Suprapubic skin (tissue), 4 donors: ENCODE results near the gene OCIAD1. TPM values are rescaled to one million over a fixed set of nuclear protein-coding genes. Genes with fewer than 3 reads are reported as not detected.

Experiments
- DNase-seq, 2 donors: peaks; one replicate each; pipeline ENCODE4 v3.0.0-alpha.2; 2019; ENCODE audit warnings: low spot score in 2 of 2
- H3K27ac ChIP-seq: fragments of 200-600 bp; sonication (generic); one replicate; pipeline ENCODE4 v1.5.1; 2019
- H3K27me3 ChIP-seq: fragments of 200-600 bp; sonication (generic); one replicate; pipeline ENCODE4 v1.5.1; 2019
- H3K36me3 ChIP-seq: fragments of 200-600 bp; sonication (generic); one replicate; pipeline ENCODE4 v1.5.1; 2019
- H3K4me1 ChIP-seq: fragments of 200-600 bp; sonication (generic); one replicate; pipeline ENCODE4 v1.5.1; 2019
- H3K4me3 ChIP-seq: fragments of 200-600 bp; sonication (generic); one replicate; pipeline ENCODE4 v1.5.1; 2019; ENCODE audit warnings: mild to moderate bottlenecking
- H3K9me3 ChIP-seq: fragments of 200-600 bp; sonication (generic); one replicate; pipeline ENCODE4 v1.5.1; 2019
- CTCF ChIP-seq, 2 donors: fragments of 200-600 bp in 1 of 2; fragments of 450-650 bp in 1 of 2; sonication (generic) in 1 of 2; IDR thresholded peaks; one replicate each; pipeline ENCODE4 v1.5.1; 2016 to 2019; ENCODE audit warnings: antibody characterized with exemption in 2 of 2, mild to moderate bottlenecking in 1 of 2, moderate library complexity in 1 of 2
- EP300 ChIP-seq: sonication (generic); formaldehyde crosslinking; IDR thresholded peaks from one replicate; pipeline ENCODE4 v1.6.1; 2017; ENCODE audit warnings: antibody characterized with exemption
- POLR2A ChIP-seq, 2 donors: fragments of 450-650 bp; IDR thresholded peaks; one replicate each; pipeline ENCODE4 v1.6.1; 2017; ENCODE audit warnings: antibody characterized with exemption in 2 of 2, mild to moderate bottlenecking in 2 of 2, moderate library complexity in 2 of 2
- POLR2AphosphoS5 ChIP-seq, 3 donors: sonication (generic); formaldehyde crosslinking; IDR thresholded peaks; one replicate each; pipeline ENCODE4 v1.6.1; 2017; ENCODE audit warnings: antibody characterized with exemption in 3 of 3
- WGBS: methylation state at CpG from one replicate; pipeline ENCODE4 v1.1.5; 2018; 5-methylcytosine and 5-hydroxymethylcytosine counted together
- total RNA-seq, 4 donors: library from RNA; depleted of rRNA; stranded (reverse); fragments of >200 nt; gene quantifications; one replicate each; pipeline ENCODE4 v1.1.0, GENCODE V29; 2016

The OCIAD1 gene
- total RNA-seq, 4 donors from 2014 or later, result 86.2 to 104 (median 92.9) TPM

GRCh38 chr4:48787056-48787455, 43.8 kb upstream of the OCIAD1 start:
- H3K36me3 ChIP-seq, result no peaks in the 10 kb centered on the region
- H3K4me1 ChIP-seq, result no peaks in the 10 kb centered on the region
- H3K4me3 ChIP-seq, result no peak overlapping the region
- 75% methylated on average over 1 of the region's 1 CpG for whole genome bisulfite sequencing
- H3K9me3 ChIP-seq, result no peaks in the 10 kb centered on the region
- H3K27ac ChIP-seq, result no peak overlapping the region
- no peaks in the 10 kb centered on the region for H3K27me3 ChIP-seq
- no peak for TF ChIP-seq POLR2AphosphoS5 (IDR thresholded peaks at IDR 0.05)
- TF ChIP-seq CTCF (IDR thresholded peaks at IDR 0.05), result no peak
- no peak for TF ChIP-seq POLR2A (IDR thresholded peaks at IDR 0.05)
- no peak for TF ChIP-seq EP300
- DNase-seq, result no peak

GRCh38 chr4:48790561-48790960, 40.3 kb upstream of the OCIAD1 start:
- TF ChIP-seq POLR2A (IDR thresholded peaks at IDR 0.05), result no peak
- TF ChIP-seq EP300, result no peak
- no peak for TF ChIP-seq CTCF (IDR thresholded peaks at IDR 0.05)
- no peak for TF ChIP-seq POLR2AphosphoS5 (IDR thresholded peaks at IDR 0.05)
- Histone ChIP-seq H3K4me3 (no peak overlapping the region), H3K9me3 (no peaks in the 10 kb centered on the region), H3K27me3 (no peaks in the 10 kb centered on the region), H3K27ac (no peak overlapping the region), H3K4me1 (no peaks in the 10 kb centered on the region), H3K36me3 (no peaks in the 10 kb centered on the region)
- no peak for DNase-seq

GRCh38 chr4:48791313-48791712, 39.6 kb upstream of the OCIAD1 start:
- Histone ChIP-seq H3K4me1 (no peaks in the 10 kb centered on the region), H3K4me3 (no peak overlapping the region)
- TF ChIP-seq POLR2AphosphoS5 (IDR thresholded peaks at IDR 0.05), result no peak

GRCh38 chr4:48792348-48793006, 38.4 kb upstream of the OCIAD1 start:
- WGBS, result 79% methylated on average over 5 of the region's 5 CpGs
- Histone ChIP-seq H3K4me1 (no peaks in the 10 kb centered on the region), H3K27me3 (no peaks in the 10 kb centered on the region), H3K27ac (no peak overlapping the region), H3K4me3 (no peak overlapping the region), H3K9me3 (no peaks in the 10 kb centered on the region), H3K36me3 (no peaks in the 10 kb centered on the region)
- DNase-seq, result no peak
- no peak for TF ChIP-seq EP300
- TF ChIP-seq POLR2AphosphoS5 (IDR thresholded peaks at IDR 0.05), result no peak
- no peak for TF ChIP-seq CTCF (IDR thresholded peaks at IDR 0.05)
- no peak for TF ChIP-seq POLR2A (IDR thresholded peaks at IDR 0.05)

More at GRCh38 chr4:48791313-48791712, 39.6 kb upstream of the OCIAD1 start:
- H3K27ac ChIP-seq, result no peak overlapping the region
- H3K36me3 ChIP-seq, result no peaks in the 10 kb centered on the region
- H3K9me3 ChIP-seq, result no peaks in the 10 kb centered on the region
- no peak for DNase-seq
- H3K27me3 ChIP-seq, result no peaks in the 10 kb centered on the region

GRCh38 chr4:48795108-48795507, 35.8 kb upstream of the OCIAD1 start:
- no peak overlapping the region for H3K4me3 ChIP-seq

More at GRCh38 chr4:48795108-48795507, 35.8 kb upstream of the OCIAD1 start:
- Histone ChIP-seq H3K36me3 (no peaks in the 10 kb centered on the region), H3K27ac (no peak overlapping the region), H3K27me3 (no peaks in the 10 kb centered on the region), H3K4me1 (no peaks in the 10 kb centered on the region), H3K9me3 (no peaks in the 10 kb centered on the region)
- TF ChIP-seq EP300, result no peak
- no peak for TF ChIP-seq POLR2AphosphoS5 (IDR thresholded peaks at IDR 0.05)
- TF ChIP-seq POLR2A (IDR thresholded peaks at IDR 0.05), result no peak
- no peak for TF ChIP-seq CTCF (IDR thresholded peaks at IDR 0.05)
- DNase-seq, result no peak
- WGBS, result 98% methylated on average over 3 of the region's 3 CpGs
